CD4-positive, alpha-beta T cell (primary cell): Measurements from ENCODE around the gene GCDH. TPM values are rescaled to one million over a fixed set of nuclear protein-coding genes. Genes with fewer than 3 reads are reported as not detected.

Experiments used
- ATAC-seq: fragments of 200-7000 bp; cut with Tn5 transposase; one replicate; pipeline ENCODE4 v1.10.0; 2022; ENCODE audit warnings: mild to moderate bottlenecking; ENCODE audit not compliant: poor library complexity
- CTCF ChIA-PET: fragments of 350-600 bp; sonication (Branson Sonifier 250); formaldehyde crosslinking; loops from one replicate; lab custom pipeline; 2021; ENCODE audit warnings: antibody characterized with exemption, inconsistent platforms; lab: Charles Lee
- POLR2A ChIA-PET: fragments of 350-600 bp; sonication (Branson Sonifier 250); formaldehyde crosslinking; loops from one replicate; lab custom pipeline; 2021; ENCODE audit warnings: antibody characterized with exemption, inconsistent platforms; lab: Charles Lee
- DNase-seq, 14 experiments: peaks; one replicate each; pipeline ENCODE4 v3.0.0-alpha.2; 2013 to 2020; ENCODE audit warnings: mixed read lengths in 2 of 14
- H3K27ac ChIP-seq, 2 donors: one replicate each; pipeline versions ENCODE4 v1.5.1 to v1.7.0; 2013; ENCODE audit warnings: low read length in 2 of 2, low read depth in 1 of 2, mild to moderate bottlenecking in 1 of 2
- H3K27me3 ChIP-seq, 2 experiments: 1 replicate in 1 of 2; 2 replicates in 1 of 2; pipeline versions ENCODE4 v1.6.1 to v1.7.0; 2013; ENCODE audit warnings: low read length in 2 of 2, control low read depth in 1 of 2, mild to moderate bottlenecking in 1 of 2, moderate library complexity in 1 of 2; ENCODE audit not compliant: insufficient read depth in 2 of 2, control insufficient read depth in 1 of 2
- H3K36me3 ChIP-seq: one replicate; pipeline ENCODE4 v1.6.1; 2013; ENCODE audit warnings: low read length, control low read depth; ENCODE audit not compliant: insufficient read depth
- H3K4me1 ChIP-seq: one replicate; pipeline ENCODE4 v1.6.1; 2013; ENCODE audit warnings: low read length, control low read depth; ENCODE audit not compliant: insufficient read depth
- H3K4me3 ChIP-seq: one replicate; pipeline ENCODE4 v1.5.1; 2013; ENCODE audit warnings: mild to moderate bottlenecking, low read length, moderate library complexity
- H3K9me3 ChIP-seq, 2 experiments: 1 replicate in 1 of 2; 2 replicates in 1 of 2; pipeline versions ENCODE4 v1.6.1 to v1.7.0; 2013; ENCODE audit warnings: low read length in 2 of 2, mild to moderate bottlenecking in 2 of 2, control low read depth in 1 of 2, moderate library complexity in 1 of 2; ENCODE audit not compliant: control insufficient read depth in 1 of 2, insufficient read depth in 1 of 2
- H3K27ac Mint-ChIP-seq: one replicate; pipeline ENCODE4 v1.8.0; 2020; ENCODE audit warnings: mixed read lengths
- H3K27me3 Mint-ChIP-seq: one replicate; pipeline ENCODE4 v1.8.0; 2021; ENCODE audit warnings: mixed read lengths
- H3K36me3 Mint-ChIP-seq: one replicate; pipeline ENCODE4 v1.8.0; 2021; ENCODE audit warnings: low read depth, mixed read lengths
- H3K4me1 Mint-ChIP-seq: one replicate; pipeline ENCODE4 v1.8.0; 2021; ENCODE audit warnings: low read depth, mixed read lengths
- H3K4me3 Mint-ChIP-seq: one replicate; pipeline ENCODE4 v1.8.0; 2020; ENCODE audit warnings: mild to moderate bottlenecking, mixed read lengths
- H3K9me3 Mint-ChIP-seq: one replicate; pipeline ENCODE4 v1.8.0; 2020; ENCODE audit warnings: mixed read lengths
- intact Hi-C, 2 experiments: fragments of 100-400 bp; cut with DNase I in 1 of 2; cut with micrococcal nuclease in 1 of 2; formaldehyde crosslinking; loops; one replicate each; pipeline versions ENCODE4 v1.15.1 to v1.9.0; 2023 to 2025; cut with DNase I, micrococcal nuclease
- total RNA-seq, 174 experiments: library from RNA in 2 of 174; stranded (reverse) in 2 of 174; gene quantifications; one replicate each; pipeline ENCODE4 v1.2.3 and lab custom pipeline; 2021 to 2026
- TF ChIP-seq, protein P1 (sequence below): fragments of 200-600 bp; IDR thresholded peaks from one replicate; pipeline ENCODE4 v1.8.0; 2022; ENCODE audit warnings: antibody characterized with exemption, mild to moderate bottlenecking

GCDH gene
- total RNA-seq, 2 experiments from 2014 or later: 39.2 to 42.1 TPM

- Mint-ChIP-seq H3K36me3 (peaks cover 22% of the 10 kb centered on the region), H3K27ac (peak within 1 kb of the TSS; percentile 86), H3K4me3 (peak within 1 kb of the TSS; percentile 89), H3K27me3 (no peaks in the 10 kb centered on the region), H3K4me1 (peaks cover 23% of the 10 kb centered on the region), H3K9me3 (no peaks in the 10 kb centered on the region)
- TF ChIP-seq, protein P1, sequence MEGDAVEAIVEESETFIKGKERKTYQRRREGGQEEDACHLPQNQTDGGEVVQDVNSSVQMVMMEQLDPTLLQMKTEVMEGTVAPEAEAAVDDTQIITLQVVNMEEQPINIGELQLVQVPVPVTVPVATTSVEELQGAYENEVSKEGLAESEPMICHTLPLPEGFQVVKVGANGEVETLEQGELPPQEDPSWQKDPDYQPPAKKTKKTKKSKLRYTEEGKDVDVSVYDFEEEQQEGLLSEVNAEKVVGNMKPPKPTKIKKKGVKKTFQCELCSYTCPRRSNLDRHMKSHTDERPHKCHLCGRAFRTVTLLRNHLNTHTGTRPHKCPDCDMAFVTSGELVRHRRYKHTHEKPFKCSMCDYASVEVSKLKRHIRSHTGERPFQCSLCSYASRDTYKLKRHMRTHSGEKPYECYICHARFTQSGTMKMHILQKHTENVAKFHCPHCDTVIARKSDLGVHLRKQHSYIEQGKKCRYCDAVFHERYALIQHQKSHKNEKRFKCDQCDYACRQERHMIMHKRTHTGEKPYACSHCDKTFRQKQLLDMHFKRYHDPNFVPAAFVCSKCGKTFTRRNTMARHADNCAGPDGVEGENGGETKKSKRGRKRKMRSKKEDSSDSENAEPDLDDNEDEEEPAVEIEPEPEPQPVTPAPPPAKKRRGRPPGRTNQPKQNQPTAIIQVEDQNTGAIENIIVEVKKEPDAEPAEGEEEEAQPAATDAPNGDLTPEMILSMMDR: no peak
- intact Hi-C loops: no loop called here
- Histone ChIP-seq H3K4me3 (peak within 1 kb of the TSS; percentile 89), H3K27ac (peak within 1 kb of the TSS; percentile 46 to 58), H3K27me3 (no peaks in the 10 kb centered on the region), H3K36me3 (peaks cover 15% of the 10 kb centered on the region), H3K9me3 (peaks cover 10 to 26% of the 10 kb centered on the region in 2 experiments), H3K4me1 (peaks cover 52% of the 10 kb centered on the region)
- POLR2A ChIA-PET: interaction anchor here (1.0 to 2.5 kb wide), 4 partner anchors 9 to 38 kb away, joined by 4 to 13 read pairs (median 5); partner anchors contain the start of genes GCDH and SYCE2
- CTCF ChIA-PET: interaction anchor here (0.9 to 2.8 kb wide), 2 partner anchors 10 to 84 kb away, joined by 4 to 14 read pairs; partner anchors contain the start of gene GCDH
- ATAC-seq: peak; percentile 74
- peak; percentile 73 to 95 (median 86) for DNase-seq
Measured at GRCh38 chr19:12881172-12881808, 9.7 kb upstream of the GCDH start, which contains the start of gene DNASE2. DNASE2 (minus strand) TSS chr19:12881449; CDS start chr19:12881375, 74 bp downstream.

DNA sequence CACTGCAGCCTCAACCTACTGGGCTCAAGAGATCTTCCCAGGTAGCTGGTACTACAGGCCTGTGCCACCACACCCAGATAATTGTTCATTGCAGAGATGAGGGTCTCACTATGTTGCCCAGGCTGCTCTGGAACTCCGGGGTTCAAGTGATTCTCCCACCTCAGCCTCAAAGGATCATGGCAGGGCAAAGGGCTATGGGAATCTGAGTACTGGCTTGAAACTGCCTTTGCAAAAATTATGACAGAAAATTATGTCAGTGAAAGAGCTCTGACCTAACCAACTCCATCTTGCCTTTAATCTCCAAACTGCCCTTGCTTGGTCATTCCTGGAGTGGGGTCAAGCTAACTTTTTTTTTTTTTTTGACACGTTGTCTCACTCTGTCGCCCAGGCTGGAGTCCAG, 8.4 kb upstream of the GCDH start:
- peak overlapping the region; percentile 86 for H3K27ac Mint-ChIP-seq
- intact Hi-C loops: no loop called here
- ChIA-PET POLR2A (interaction anchor here (0.9 to 1.4 kb wide), 3 partner anchors 36 to 83 kb away, joined by 3 to 4 read pairs (median 4); partner anchors contain the start of genes FARSA and SYCE2), CTCF (interaction anchor here (0.8 to 2.8 kb wide), 3 partner anchors 48 to 83 kb away, joined by 3 to 14 read pairs (median 3); no protein-coding TSS in a partner anchor)
- Histone ChIP-seq H3K4me1 (peaks cover 52% of the 10 kb centered on the region), H3K27me3 (no peaks in the 10 kb centered on the region), H3K9me3 (peaks cover 10 to 26% of the 10 kb centered on the region in 2 experiments), H3K36me3 (peaks cover 10% of the 10 kb centered on the region), H3K27ac (no peak overlapping the region), H3K4me3 (no peak overlapping the region)
- TF ChIP-seq, protein P1: no peak
- DNase-seq (no peak), ATAC-seq (no peak)
- H3K4me1 Mint-ChIP-seq: peaks cover 27% of the 10 kb centered on the region
- H3K36me3 Mint-ChIP-seq: peaks cover 13% of the 10 kb centered on the region
- H3K27me3 Mint-ChIP-seq: no peaks in the 10 kb centered on the region
- H3K4me3 Mint-ChIP-seq: peak overlapping the region; percentile 89
- H3K9me3 Mint-ChIP-seq: no peaks in the 10 kb centered on the region

DNA sequence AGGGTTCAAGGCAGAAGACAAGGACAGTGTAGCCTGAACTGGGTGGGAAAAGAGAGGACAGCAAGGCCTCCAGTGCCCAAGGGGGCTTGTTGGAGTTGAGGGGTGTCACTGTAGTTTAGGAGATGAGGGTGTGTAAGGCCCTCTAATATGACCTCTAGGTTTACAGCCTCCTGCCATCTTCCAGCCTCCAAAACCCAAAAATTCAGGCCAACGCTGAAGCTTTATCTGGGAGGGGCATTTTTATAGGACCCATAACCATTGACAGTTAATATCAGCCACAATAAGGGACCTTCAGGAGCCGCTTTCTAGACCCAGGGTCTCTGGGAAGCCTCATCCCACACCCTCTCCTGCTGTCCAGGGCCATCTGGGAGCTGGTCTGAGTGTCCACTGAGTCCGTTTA, 6.8 kb upstream of the GCDH start:
- no peak for ATAC-seq
- intact Hi-C loops: no loop called here
- TF ChIP-seq, protein P1: no peak
- no peaks in the 10 kb centered on the region for H3K27me3 Mint-ChIP-seq
- H3K4me1 Mint-ChIP-seq: peaks cover 30% of the 10 kb centered on the region
- Histone ChIP-seq H3K27ac (no peak overlapping the region), H3K27me3 (no peaks in the 10 kb centered on the region), H3K4me1 (peaks cover 52% of the 10 kb centered on the region), H3K36me3 (no peaks in the 10 kb centered on the region), H3K4me3 (no peak overlapping the region), H3K9me3 (peaks cover 10 to 26% of the 10 kb centered on the region in 2 experiments)
- H3K4me3 Mint-ChIP-seq: peak overlapping the region; percentile 87
- H3K27ac Mint-ChIP-seq: peak overlapping the region; percentile 49
- no peaks in the 10 kb centered on the region for H3K36me3 Mint-ChIP-seq
- H3K9me3 Mint-ChIP-seq: no peaks in the 10 kb centered on the region
- ChIA-PET CTCF (interaction anchor here (2.8 kb wide), 1 partner anchor 81 kb away, joined by 14 read pairs; no protein-coding TSS in a partner anchor), POLR2A (interaction anchor here (1.4 to 2.4 kb wide), 4 partner anchors 11 to 88 kb away, joined by 3 to 17 read pairs (median 8); partner anchors contain the start of gene FARSA)
- no peak for DNase-seq
